ENCODE measurements around the gene RAET1L.
A peak's percentile ranks its signal among the peaks of the same experiment; 100 is the strongest.
"Not testable (repeated sequence)": the region's sequence is repeated elsewhere in the genome, so short reads cannot be mapped to it uniquely, and the experiment has no call there.

The RAET1L gene

GRCh38 chr6:150025201-150025917 lies at the start of gene RAET1L:
Gene RAET1L (minus strand): TSS chr6:150025532. CDS start chr6:150025471, 61 bp downstream.
- DNase-seq (ENCODE audit: low read depth in 4 of 4, low spot score in 1 of 4) = no peak

- DNase-seq (ENCODE audit: low read depth in 4 of 4, low spot score in 1 of 4) = no peak
Measured at GRCh38 chr6:150075034-150075421, 49.7 kb upstream of the RAET1L start.

GRCh38 chr6:150074396-150075033 lies 49.2 kb upstream of the RAET1L start:
- not testable (repeated sequence) for DNase-seq (ENCODE audit: low read depth in 4 of 4, low spot score in 1 of 4)

GRCh38 chr6:150072201-150072600 lies 46.9 kb upstream of the RAET1L start:
- peak in 1 of 4 experiments; percentile 13 for DNase-seq (ENCODE audit: low read depth in 4 of 4, low spot score in 1 of 4)

DNA sequence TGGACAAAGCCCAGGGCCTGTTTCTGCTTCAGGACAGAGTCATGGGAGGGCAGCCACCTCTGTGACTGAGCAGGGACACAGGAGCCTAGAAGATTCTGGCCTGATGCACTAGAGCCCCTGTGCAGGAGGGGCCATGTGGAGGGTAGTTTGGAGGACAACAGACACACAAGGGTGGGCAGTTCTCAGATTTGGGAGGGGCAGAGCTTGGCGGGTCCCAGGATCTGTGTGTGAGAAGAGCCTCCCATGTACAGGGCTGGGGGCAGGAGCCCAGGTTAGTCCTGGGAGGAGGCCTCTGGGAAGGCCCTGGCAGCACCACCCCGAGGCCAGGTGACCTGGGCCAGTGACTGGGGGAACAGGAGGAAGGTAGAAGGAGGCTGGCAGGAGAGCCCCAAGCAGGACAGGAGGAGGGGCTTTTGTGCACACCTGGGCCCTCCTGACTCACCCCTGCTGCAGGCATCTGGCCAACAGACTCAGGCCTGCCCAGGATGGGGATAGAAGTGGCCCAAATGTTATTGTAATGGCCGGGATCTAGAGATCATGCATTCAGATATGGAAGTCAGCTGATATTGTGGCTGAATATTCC lies 45.0 kb upstream of the RAET1L start:
- DNase-seq (ENCODE audit: low read depth in 4 of 4, low spot score in 1 of 4) = no peak

DNA sequence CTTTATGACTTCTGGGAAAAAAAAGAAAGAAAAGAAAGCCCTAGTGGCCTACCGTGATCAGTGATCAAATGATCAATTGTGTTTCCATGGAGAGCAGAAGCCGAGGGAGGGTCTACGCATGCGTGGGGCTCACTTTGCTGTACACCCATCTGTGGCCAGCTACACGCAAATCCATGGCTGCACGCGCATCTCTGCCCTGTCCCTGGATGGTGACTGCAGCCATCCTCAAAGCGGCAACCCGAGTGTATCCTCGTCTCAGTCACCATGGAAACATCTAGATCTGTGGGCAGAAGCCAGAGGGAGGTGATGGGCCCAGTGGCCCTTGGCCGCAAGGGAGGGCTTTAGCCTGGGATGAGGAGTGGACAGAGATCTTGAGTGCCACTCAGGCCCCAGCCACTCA lies 44.4 kb upstream of the RAET1L start:
- DNase-seq (ENCODE audit: low read depth in 4 of 4, low spot score in 1 of 4) = no peak

- peak; percentile 28 to 70 (median 50) for DNase-seq (ENCODE audit: low read depth in 4 of 4, low spot score in 1 of 4)
Measured at GRCh38 chr6:150068720-150069648, 43.7 kb upstream of the RAET1L start, which contains the start of gene ULBP3. Gene ULBP3 (minus strand): TSS chr6:150069121. CDS start chr6:150069066, 55 bp downstream.

- DNase-seq (ENCODE audit: low read depth in 4 of 4, low spot score in 1 of 4) = no peak
Measured at GRCh38 chr6:150068151-150068550, 42.8 kb upstream of the RAET1L start.

DNA sequence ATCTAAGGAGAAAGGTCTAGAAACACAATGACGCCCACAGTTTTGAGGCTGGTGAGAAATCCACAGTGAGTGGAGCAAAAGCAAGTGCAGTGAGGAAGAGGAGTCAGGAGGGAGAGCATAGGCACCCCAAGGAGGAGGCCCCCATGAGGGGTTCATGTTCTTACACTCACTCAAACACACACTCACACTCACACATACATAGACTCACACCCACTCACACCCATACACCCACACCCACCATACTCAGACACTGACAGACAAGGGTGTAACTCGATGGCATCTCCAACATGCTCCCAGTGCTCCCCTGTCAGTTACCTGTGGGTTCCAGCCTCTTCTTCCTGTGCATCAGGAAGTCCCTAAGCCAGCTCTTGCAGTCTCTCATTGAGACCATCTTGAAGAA lies 39.8 kb upstream of the RAET1L start:
- DNase-seq (ENCODE audit: low read depth in 4 of 4, low spot score in 1 of 4) = no peak

- DNase-seq (ENCODE audit: low read depth in 4 of 4, low spot score in 1 of 4) = no peak
Measured at GRCh38 chr6:150063640-150064039, 38.3 kb upstream of the RAET1L start.

DNA sequence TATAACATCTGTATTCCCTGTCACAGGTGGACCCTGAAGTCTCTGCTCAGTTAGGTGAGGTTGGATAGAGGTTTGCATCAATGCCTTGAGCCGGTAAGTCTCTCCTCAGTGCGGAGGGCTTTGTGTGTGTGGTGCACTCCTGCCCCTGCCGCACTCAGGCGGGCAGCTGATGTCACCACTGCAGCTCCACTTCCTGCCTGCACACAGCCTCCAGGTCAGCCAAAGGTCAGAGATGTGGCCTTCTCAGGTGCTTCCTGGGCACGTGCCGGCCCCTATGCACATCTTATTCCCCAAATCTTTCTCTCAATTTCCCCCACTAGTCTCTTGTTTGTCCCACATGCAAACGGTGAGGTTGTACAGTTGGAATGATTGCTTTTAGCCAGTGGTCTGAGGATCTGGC lies 34.6 kb upstream of the RAET1L start:
- DNase-seq (ENCODE audit: low read depth in 4 of 4, low spot score in 1 of 4) = not testable (repeated sequence)

DNA sequence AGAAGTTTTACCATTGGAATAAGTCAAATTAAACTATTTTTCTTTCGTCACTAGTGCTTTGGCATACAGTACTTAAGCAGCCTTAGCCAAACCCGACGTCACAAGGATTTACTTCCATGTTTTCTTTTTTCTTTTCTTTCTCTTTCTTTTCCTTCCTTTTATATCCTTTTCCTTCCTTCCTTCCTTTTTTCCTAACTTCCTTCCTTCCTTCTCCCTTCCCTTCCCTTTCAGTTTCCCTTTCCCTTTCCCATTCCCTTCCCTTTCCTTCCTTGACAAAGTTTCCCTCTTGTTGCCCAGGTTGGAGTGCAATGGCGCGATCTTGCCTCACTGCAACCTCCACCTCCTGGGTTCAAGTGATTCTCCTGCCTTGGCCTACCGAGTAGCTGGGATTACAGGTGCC lies 33.7 kb upstream of the RAET1L start:
- DNase-seq (ENCODE audit: low read depth in 4 of 4, low spot score in 1 of 4) = no peak

- DNase-seq (ENCODE audit: low read depth in 4 of 4, low spot score in 1 of 4) = no peak
Measured at GRCh38 chr6:150058231-150058792, 33.0 kb upstream of the RAET1L start.

- no peak for DNase-seq (ENCODE audit: low read depth in 4 of 4, low spot score in 1 of 4)
Measured at GRCh38 chr6:150057501-150057951, 32.2 kb upstream of the RAET1L start.

DNA sequence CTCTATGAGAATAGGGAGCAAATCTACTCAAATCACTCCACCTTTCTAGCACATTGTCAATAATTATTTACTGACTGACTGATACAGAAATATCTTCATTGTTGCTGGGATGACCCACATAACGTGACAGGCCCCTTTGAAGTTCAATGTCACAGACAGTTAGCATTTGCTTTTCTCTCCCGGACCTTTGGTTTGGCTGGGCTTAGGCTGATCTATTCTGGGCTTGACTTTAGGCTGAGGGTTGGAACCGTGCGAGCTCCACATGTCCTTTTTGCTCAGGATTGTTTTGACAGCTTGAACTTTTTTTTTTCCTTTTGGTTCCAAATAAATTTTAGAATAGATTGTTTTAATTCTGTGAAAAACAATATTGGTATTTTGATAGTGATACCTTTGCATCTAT lies 31.6 kb upstream of the RAET1L start:
- no peak for DNase-seq (ENCODE audit: low read depth in 4 of 4, low spot score in 1 of 4)

DNA sequence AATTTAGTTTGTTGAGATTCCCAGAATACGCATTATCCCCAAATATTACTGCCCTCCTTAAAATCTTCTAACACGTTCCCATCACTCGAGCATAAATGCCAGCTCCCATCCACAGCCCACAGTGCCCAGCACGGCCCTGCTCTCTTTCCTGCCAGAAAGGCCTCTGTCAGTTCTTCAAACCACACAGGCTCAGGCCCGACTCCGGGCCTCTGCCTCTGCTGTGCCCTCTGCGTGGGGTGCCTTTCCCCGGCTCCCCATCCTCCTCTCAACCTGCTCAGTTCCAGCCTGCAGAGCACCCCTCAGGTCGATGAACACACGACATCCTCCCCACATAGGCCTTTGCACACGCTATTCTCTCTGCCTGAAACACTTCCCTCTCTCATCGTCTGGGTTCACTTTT lies 30.8 kb upstream of the RAET1L start:
- no peak for DNase-seq (ENCODE audit: low read depth in 4 of 4, low spot score in 1 of 4)

DNA sequence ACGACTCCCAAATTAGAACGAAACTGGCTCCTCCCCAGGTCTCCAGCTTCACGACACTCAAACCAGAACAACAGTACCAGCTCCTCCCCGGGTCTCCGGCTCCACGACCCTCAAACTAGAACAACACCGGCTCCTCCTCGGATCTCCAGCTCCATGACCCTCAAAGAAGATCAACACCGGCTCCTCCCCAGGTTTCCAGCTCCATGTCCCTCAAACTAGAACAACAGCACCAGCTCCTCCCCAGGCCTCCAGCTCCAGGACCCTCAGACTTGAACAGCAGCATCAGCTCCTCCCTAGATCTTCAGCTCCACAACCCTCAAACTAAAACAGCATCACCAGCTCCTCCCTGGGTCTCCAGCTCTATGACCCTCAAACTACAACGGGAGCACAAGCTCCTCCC lies 29.8 kb upstream of the RAET1L start:
- no peak for DNase-seq (ENCODE audit: low read depth in 4 of 4, low spot score in 1 of 4)

DNA sequence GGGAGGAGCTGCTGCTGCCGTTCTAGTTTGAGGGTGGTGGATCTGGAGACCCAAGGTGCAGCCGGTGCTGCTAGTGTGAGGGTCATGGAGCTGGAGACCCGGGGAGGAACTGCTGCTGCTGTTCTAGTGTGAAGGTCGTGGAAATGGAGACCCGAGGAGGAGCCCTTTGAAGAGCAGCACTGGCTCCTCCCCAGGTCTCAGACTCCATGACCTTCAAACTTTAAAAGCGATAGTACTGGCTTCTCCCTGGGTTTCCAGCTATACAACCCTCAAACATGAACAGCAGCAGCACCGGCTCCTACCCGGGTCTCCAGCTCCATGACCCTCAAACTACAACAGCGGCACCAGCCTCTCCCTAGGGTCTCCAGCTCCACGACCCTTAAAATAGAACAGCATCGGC lies 28.1 kb upstream of the RAET1L start:
- no peak for DNase-seq (ENCODE audit: low read depth in 4 of 4, low spot score in 1 of 4)

DNA sequence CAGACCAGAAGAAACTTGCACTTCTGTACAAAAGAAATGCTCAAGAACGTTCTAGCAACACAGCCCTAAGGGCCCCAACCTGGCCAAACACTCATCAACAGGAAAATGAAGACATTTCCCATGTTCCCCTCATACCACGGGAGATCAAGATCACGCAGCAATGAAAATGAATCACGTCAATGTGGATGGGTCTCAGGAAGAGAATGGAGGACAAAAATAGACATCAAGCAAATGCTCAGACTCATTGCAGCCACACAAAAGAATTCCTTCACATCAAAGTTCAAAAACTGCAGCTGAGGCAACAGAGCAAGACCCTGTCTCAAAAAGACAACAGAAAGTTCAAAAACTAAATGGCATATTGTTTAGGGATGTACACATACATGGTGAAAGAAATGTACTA lies 25.5 kb upstream of the RAET1L start:
- no peak for DNase-seq (ENCODE audit: low read depth in 4 of 4, low spot score in 1 of 4)

- DNase-seq (ENCODE audit: low read depth in 4 of 4, low spot score in 1 of 4) = no peak
Measured at GRCh38 chr6:150048099-150048498, 22.8 kb upstream of the RAET1L start.

- DNase-seq (ENCODE audit: low read depth in 4 of 4, low spot score in 1 of 4) = no peak
Measured at GRCh38 chr6:150046943-150047342, 21.6 kb upstream of the RAET1L start.
